ENCODE data around the gene ETS1.

The ETS1 gene

DNA sequence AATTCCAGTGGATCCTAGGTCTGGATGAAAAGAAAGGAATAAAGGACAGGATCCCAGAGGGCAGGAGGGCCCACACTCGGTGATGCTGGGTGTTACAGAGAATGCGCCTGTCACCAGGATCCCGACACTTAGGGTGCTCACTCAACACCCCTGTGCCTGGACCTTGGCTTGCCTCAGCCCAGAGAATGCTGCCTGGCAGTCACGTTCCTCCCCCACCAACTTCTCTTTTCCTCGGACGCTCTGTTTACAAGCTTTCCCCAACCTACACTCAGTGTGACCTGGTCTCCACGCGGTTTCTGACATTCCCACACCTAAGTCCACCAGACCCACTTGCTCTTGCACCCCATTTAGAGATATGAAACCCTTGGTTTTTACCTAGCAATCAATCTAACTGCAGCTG is 38.0 kb upstream of the ETS1 start:
- Histone ChIP-seq H3K36me3 (replicated peaks; ENCODE audit: low read depth, low read length) (no peaks in the 10 kb centered on the region), H3K4me2 (ENCODE audit: low read length) (peak overlapping the region; percentile 81), H3K4me3 (ENCODE audit: low read length) (peak overlapping the region; percentile 49), H2AFZ (ENCODE audit: low read depth, low read length) (peak overlapping the region; percentile 53), H3K27me3 (ENCODE audit: low read depth, low read length) (no peaks in the 10 kb centered on the region), H3K27ac (ENCODE audit: low read length) (peak overlapping the region; percentile 90), H3K9ac (ENCODE audit: low read length) (peak overlapping the region; percentile 59), H4K20me1 (ENCODE audit: insufficient read depth, low read length) (no peaks in the 10 kb centered on the region), H3K9me3 (ENCODE audit: insufficient read depth, low read length) (0 out of 2 replicates have a peak, but pooled peaks cover 3% of the 10 kb centered on the region), H3K79me2 (ENCODE audit: low read length) (no peaks in the 10 kb centered on the region), H3K4me1 (ENCODE audit: low read length) (peaks cover 74% of the 10 kb centered on the region)
- TF ChIP-seq EZH2phosphoT487 (IDR thresholded peaks at IDR 0.05; ENCODE audit: low read depth), result no peak
- TF ChIP-seq, protein P1, sequence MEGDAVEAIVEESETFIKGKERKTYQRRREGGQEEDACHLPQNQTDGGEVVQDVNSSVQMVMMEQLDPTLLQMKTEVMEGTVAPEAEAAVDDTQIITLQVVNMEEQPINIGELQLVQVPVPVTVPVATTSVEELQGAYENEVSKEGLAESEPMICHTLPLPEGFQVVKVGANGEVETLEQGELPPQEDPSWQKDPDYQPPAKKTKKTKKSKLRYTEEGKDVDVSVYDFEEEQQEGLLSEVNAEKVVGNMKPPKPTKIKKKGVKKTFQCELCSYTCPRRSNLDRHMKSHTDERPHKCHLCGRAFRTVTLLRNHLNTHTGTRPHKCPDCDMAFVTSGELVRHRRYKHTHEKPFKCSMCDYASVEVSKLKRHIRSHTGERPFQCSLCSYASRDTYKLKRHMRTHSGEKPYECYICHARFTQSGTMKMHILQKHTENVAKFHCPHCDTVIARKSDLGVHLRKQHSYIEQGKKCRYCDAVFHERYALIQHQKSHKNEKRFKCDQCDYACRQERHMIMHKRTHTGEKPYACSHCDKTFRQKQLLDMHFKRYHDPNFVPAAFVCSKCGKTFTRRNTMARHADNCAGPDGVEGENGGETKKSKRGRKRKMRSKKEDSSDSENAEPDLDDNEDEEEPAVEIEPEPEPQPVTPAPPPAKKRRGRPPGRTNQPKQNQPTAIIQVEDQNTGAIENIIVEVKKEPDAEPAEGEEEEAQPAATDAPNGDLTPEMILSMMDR (IDR thresholded peaks at IDR 0.05; ENCODE audit: low read depth, low read length), result no peak

DNA sequence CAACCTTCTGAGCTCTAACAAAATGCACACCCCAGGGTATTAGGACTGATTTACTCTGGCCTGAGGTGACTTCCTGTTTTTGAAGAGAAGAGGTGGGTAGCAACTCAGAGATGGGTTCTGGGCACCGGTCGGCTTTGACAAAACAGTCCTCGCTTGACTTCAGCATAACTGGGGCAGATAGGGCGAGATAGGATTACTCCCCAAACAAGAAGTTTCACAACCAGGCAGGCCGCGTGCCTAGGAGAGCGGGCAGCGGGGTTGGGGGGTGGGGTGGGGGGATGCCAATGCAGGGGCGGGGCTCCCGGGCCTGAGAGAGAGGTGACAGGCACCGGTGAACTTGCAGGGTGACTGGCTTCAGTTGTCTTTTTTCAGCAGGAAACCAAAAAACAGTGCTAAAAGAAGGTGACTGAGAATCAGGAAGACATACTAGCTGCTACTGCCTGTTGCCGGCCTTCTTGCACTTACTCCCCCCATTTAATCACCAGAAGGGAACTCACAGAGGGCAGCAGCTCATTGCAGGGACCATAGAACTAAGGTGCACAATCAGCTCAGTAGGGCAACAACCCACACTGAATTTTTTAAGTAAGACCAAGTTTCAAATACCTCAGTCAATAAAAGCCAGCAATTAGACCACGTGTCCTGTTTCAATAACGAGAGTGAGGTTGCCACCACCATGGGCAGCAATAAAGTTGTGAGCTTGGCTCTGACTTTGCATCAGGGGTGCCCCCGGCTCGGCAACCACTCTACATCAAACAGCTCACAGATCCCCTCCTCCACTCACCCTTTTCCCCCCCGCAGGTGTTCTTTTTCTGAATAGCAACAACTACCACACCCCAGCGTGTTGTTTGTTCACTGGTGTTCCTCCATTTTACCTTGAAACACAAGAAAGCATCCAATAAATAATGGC is 37.2 kb upstream of the ETS1 start:
- H3K4me3 ChIP-seq (ENCODE audit: low read length), result peak overlapping the region; percentile 49
- H3K9ac ChIP-seq (ENCODE audit: low read length), result peak overlapping the region; percentile 59
- TF ChIP-seq, protein P1 (IDR thresholded peaks at IDR 0.05; ENCODE audit: low read depth, low read length), result no peak
- TF ChIP-seq EZH2phosphoT487 (IDR thresholded peaks at IDR 0.05; ENCODE audit: low read depth), result no peak
- peak overlapping the region; percentile 81 for H3K4me2 ChIP-seq (ENCODE audit: low read length)
- no peaks in the 10 kb centered on the region for H3K36me3 ChIP-seq (replicated peaks; ENCODE audit: low read depth, low read length)
- no peaks in the 10 kb centered on the region for H4K20me1 ChIP-seq (ENCODE audit: insufficient read depth, low read length)
- 0 out of 2 replicates have a peak, but pooled peaks cover 3% of the 10 kb centered on the region for H3K9me3 ChIP-seq (ENCODE audit: insufficient read depth, low read length)
- H2AFZ ChIP-seq (ENCODE audit: low read depth, low read length), result peak overlapping the region; percentile 53
- H3K27me3 ChIP-seq (ENCODE audit: low read depth, low read length), result no peaks in the 10 kb centered on the region
- H3K4me1 ChIP-seq (ENCODE audit: low read length), result peaks cover 74% of the 10 kb centered on the region
- H3K79me2 ChIP-seq (ENCODE audit: low read length), result no peaks in the 10 kb centered on the region
- H3K27ac ChIP-seq (ENCODE audit: low read length), result peak overlapping the region; percentile 90

DNA sequence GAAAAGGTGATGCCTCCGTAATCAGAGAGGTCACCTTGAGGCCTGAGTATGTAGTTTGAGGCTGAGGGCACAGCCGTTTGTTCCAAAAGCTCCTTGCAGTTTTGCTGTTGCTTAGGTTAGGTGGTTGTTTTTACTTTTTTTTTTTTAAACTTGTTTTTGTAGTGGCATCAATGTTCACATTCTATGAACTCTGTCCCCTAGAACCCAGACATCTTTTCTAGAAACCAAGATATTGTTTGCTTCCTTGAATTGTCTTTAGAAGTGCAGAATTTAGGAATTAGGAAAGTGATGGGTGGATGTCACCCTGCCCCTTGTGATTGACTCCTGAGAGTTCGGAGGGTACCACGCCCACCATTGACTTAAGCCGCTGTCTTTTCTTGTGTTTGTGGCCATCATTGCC is 35.7 kb upstream of the ETS1 start:
- H3K4me2 ChIP-seq (ENCODE audit: low read length), result no peak overlapping the region
- H3K27ac ChIP-seq (ENCODE audit: low read length), result no peak overlapping the region
- H3K4me3 ChIP-seq (ENCODE audit: low read length), result no peak overlapping the region
- H3K9me3 ChIP-seq (ENCODE audit: insufficient read depth, low read length), result no peaks in the 10 kb centered on the region
- H3K9ac ChIP-seq (ENCODE audit: low read length), result no peak overlapping the region
- H3K79me2 ChIP-seq (ENCODE audit: low read length), result no peaks in the 10 kb centered on the region
- no peaks in the 10 kb centered on the region for H3K36me3 ChIP-seq (replicated peaks; ENCODE audit: low read depth, low read length)
- peaks cover 69% of the 10 kb centered on the region for H3K4me1 ChIP-seq (ENCODE audit: low read length)
- H3K27me3 ChIP-seq (ENCODE audit: low read depth, low read length), result no peaks in the 10 kb centered on the region
- TF ChIP-seq, protein P1 (IDR thresholded peaks at IDR 0.05; ENCODE audit: low read depth, low read length), result no peak
- no peak for TF ChIP-seq EZH2phosphoT487 (IDR thresholded peaks at IDR 0.05; ENCODE audit: low read depth)
- H2AFZ ChIP-seq (ENCODE audit: low read depth, low read length), result no peak overlapping the region
- H4K20me1 ChIP-seq (ENCODE audit: insufficient read depth, low read length), result no peaks in the 10 kb centered on the region

DNA sequence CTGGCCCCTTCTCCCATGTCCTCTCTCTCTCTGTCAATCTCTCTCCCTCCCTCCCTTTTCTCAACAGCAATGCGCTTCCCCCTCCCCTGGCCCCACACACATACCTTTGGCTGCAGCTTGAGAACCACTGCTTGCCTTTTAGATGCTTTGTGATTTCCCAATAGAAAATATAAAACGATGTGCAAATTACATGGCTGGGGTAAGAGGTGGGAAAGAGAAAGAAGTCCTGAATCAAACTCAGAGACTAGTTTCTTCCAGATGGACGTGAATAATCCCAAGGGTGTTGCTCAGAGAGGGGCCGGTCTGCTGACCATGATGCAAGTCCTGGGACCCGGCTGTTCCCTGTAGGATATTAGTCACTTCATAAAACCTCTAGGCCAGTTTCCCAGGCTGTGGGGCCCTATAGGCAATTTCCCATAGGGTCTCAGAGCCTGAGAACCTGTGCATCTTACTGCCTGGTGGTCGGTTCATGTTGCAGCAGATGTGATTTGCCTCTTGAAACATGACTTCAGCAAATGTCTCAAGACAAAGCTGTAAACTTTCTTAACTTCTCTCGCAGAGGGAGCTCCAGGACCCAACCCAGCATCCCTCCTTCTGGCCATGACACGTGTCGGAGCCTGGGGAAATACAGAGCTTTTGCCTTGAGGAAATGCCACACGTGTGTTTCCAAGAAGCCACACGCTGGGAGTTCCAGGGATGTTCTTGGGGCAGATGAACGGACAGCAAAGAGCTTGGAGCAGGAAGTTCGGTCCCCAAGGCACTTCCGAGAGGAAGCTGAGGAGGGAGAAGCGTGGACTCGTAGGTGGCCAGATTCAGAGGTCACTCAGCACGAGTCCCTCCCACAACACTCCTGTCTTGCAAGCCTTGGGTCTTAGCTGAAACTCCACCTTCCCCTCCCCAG is 34.5 kb upstream of the ETS1 start:
- H2AFZ ChIP-seq (ENCODE audit: low read depth, low read length), result no peak overlapping the region
- H3K4me1 ChIP-seq (ENCODE audit: low read length), result peaks cover 68% of the 10 kb centered on the region
- no peaks in the 10 kb centered on the region for H4K20me1 ChIP-seq (ENCODE audit: insufficient read depth, low read length)
- no peaks in the 10 kb centered on the region for H3K27me3 ChIP-seq (ENCODE audit: low read depth, low read length)
- H3K27ac ChIP-seq (ENCODE audit: low read length), result no peak overlapping the region
- TF ChIP-seq EZH2phosphoT487 (IDR thresholded peaks at IDR 0.05; ENCODE audit: low read depth), result no peak
- TF ChIP-seq, protein P1 (IDR thresholded peaks at IDR 0.05; ENCODE audit: low read depth, low read length), result no peak
- H3K79me2 ChIP-seq (ENCODE audit: low read length), result no peaks in the 10 kb centered on the region
- no peaks in the 10 kb centered on the region for H3K9me3 ChIP-seq (ENCODE audit: insufficient read depth, low read length)
- H3K36me3 ChIP-seq (replicated peaks; ENCODE audit: low read depth, low read length), result no peaks in the 10 kb centered on the region
- H3K9ac ChIP-seq (ENCODE audit: low read length), result no peak overlapping the region
- no peak overlapping the region for H3K4me3 ChIP-seq (ENCODE audit: low read length)
- no peak overlapping the region for H3K4me2 ChIP-seq (ENCODE audit: low read length)
